ENCODE data around the gene GRPEL2.

Gene GRPEL2

GRCh38 chr5:149379177-149379761 lies 34.0 kb downstream of the GRPEL2 start, which contains the start of gene IL17B:
TSS of gene IL17B (minus strand) at chr5:149379292. CDS start at chr5:149379225, 67 bp downstream.
- no peak for DNase-seq
- no peaks in the 10 kb centered on the region for H3K9me3 Mint-ChIP-seq
- no peaks in the 10 kb centered on the region for H3K36me3 Mint-ChIP-seq
- no peaks in the 10 kb centered on the region for H3K4me1 Mint-ChIP-seq
- CTCF ChIA-PET = interaction anchor here (1.1 to 8.4 kb wide), 6 partner anchors 11 to 239 kb away, joined by 3 to 95 read pairs (median 30); no protein-coding TSS in a partner anchor
- H3K27ac Mint-ChIP-seq = no peak within 1 kb of the TSS
- peaks cover 9% of the 10 kb centered on the region for H3K27me3 Mint-ChIP-seq
- H3K4me3 Mint-ChIP-seq = no peak within 1 kb of the TSS

DNA sequence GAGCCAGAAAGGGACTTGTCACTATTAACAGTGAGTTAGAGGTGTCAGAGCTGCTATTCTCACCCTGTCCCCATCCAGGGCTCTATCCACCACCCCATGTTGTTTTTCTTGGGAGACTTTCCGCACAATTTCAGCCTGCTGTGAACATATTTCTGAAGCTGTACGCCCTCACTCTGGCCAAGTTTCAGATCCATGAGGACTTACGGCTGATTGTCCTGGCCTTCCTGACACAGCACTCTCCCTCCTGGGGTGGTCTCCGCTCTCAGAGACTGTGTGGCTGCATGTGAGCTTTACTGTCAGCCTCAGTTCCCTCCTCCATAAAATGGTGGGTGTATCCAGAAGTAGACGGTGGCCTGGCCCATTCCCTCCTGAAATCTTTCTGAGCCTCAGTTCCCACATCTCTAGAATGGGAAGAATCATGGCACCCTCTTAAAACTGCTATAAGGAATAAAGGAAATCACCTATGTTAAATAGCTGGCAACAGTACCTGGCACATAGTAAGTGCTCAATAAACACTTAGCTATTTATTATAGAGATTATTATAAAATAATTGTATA lies 34.6 kb downstream of the GRPEL2 start:
- CTCF ChIA-PET = interaction anchor here (1.1 to 8.4 kb wide), 7 partner anchors 8 to 238 kb away, joined by 3 to 95 read pairs (median 14); no protein-coding TSS in a partner anchor
- DNase-seq = no peak
- H3K27ac Mint-ChIP-seq = no peak overlapping the region
- H3K9me3 Mint-ChIP-seq = no peaks in the 10 kb centered on the region
- H3K4me1 Mint-ChIP-seq = no peaks in the 10 kb centered on the region
- no peaks in the 10 kb centered on the region for H3K36me3 Mint-ChIP-seq
- H3K27me3 Mint-ChIP-seq = peaks cover 9% of the 10 kb centered on the region
- H3K4me3 Mint-ChIP-seq = no peak overlapping the region

- no peaks in the 10 kb centered on the region for H3K9me3 Mint-ChIP-seq
- H3K4me1 Mint-ChIP-seq = no peaks in the 10 kb centered on the region
- H3K27ac Mint-ChIP-seq = no peak overlapping the region
- no peak for DNase-seq
- CTCF ChIA-PET = interaction anchor here (0.9 to 8.4 kb wide), 13 partner anchors 9 to 242 kb away, joined by 3 to 95 read pairs (median 6); no protein-coding TSS in a partner anchor
- peaks cover 9% of the 10 kb centered on the region for H3K27me3 Mint-ChIP-seq
- H3K4me3 Mint-ChIP-seq = no peak overlapping the region
- no peaks in the 10 kb centered on the region for H3K36me3 Mint-ChIP-seq
Measured at GRCh38 chr5:149380466-149381121, 35.3 kb downstream of the GRPEL2 start.

GRCh38 chr5:149381261-149381985 lies 36.1 kb downstream of the GRPEL2 start:
- Mint-ChIP-seq H3K4me3 (no peak overlapping the region), H3K4me1 (no peaks in the 10 kb centered on the region), H3K9me3 (no peaks in the 10 kb centered on the region), H3K27me3 (peaks cover 9% of the 10 kb centered on the region), H3K36me3 (no peaks in the 10 kb centered on the region), H3K27ac (no peak overlapping the region)
- no peak for DNase-seq
- CTCF ChIA-PET = interaction anchor here (0.6 to 8.4 kb wide), 17 partner anchors 9 to 241 kb away, joined by 3 to 95 read pairs (median 4); no protein-coding TSS in a partner anchor

DNA sequence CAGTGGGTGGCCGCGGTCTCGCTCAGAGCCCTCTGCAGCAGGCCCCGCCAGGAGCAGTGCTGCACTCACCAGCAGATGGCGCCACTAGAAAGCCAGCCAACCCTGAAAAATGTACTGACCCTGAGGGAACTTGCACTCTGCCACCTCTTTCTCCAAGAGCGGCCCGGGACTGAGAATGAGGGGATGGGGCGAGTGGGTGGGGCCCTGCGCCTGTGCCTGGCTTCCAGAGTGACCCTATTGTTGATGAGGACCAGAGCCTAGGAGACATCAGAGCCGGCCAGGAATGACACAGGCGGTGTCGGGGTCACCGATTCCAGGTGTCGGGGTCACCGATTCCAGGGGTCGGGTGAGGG lies 36.7 kb downstream of the GRPEL2 start:
- no peaks in the 10 kb centered on the region for H3K4me1 Mint-ChIP-seq
- peaks cover 11% of the 10 kb centered on the region for H3K27me3 Mint-ChIP-seq
- no peaks in the 10 kb centered on the region for H3K36me3 Mint-ChIP-seq
- H3K27ac Mint-ChIP-seq = no peak overlapping the region
- no peaks in the 10 kb centered on the region for H3K9me3 Mint-ChIP-seq
- DNase-seq = peak; percentile 83
- CTCF ChIA-PET = interaction anchor here (0.6 to 8.4 kb wide), 21 partner anchors 9 to 236 kb away, joined by 3 to 95 read pairs (median 3); no protein-coding TSS in a partner anchor
- H3K4me3 Mint-ChIP-seq = no peak overlapping the region

DNA sequence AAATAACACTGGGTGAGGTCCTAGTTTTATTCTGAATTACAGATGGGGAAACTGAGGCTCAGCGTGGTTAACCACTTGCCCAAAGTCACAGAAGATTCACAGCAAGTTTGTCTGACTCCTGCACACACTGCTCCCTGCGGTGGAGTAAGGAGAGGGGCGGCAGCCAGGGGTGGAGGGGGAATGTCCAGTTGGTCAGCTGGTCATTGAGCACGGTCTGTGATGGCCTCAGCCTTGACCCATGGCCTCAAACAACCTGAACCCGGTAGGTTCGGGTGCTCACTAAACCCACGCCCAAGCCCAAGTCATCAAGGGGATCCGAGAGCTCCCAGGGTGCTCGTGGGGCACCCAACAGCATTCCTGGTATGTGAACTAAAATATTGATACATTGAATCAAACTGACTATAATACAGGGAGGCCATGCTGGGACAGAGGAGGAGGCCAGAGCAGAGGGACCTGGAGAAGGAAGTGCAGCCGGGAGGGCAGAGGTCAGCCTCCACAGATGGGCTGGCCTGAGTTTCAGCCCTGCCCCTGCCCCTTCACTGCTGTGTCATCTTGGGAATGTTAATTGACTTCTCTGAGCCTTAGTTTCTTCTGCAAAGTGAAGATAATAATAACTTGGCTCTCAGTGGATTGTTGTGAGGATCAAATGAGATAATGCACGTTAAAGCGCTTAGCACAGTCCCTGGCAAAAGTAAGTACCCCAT lies 37.4 kb downstream of the GRPEL2 start:
- CTCF ChIA-PET = interaction anchor here (0.7 to 8.4 kb wide), 13 partner anchors 8 to 236 kb away, joined by 3 to 95 read pairs (median 4); no protein-coding TSS in a partner anchor
- Mint-ChIP-seq H3K4me1 (no peaks in the 10 kb centered on the region), H3K4me3 (no peak overlapping the region), H3K27me3 (peaks cover 14% of the 10 kb centered on the region), H3K36me3 (no peaks in the 10 kb centered on the region), H3K9me3 (no peaks in the 10 kb centered on the region), H3K27ac (no peak overlapping the region)
- DNase-seq = no peak

DNA sequence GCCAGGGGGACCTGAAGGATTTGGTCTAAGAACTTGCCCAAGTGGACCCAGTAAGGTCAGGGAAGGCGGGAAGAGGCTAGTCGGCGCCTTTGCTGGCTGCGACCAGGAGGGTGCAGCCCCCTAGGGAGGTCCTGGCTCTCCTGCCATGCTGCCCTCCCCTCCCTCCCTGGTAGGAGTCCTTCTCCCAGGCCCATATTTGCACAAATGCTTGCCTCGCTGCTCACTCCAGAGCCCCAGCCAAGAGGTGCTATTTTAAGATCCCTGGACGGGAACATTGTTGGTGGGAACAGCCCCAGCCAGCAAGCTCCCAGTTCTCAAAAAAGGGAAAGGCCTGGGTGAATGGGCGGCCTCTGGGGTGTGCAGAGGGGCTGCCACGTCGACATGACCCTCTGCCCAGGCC lies 38.1 kb downstream of the GRPEL2 start:
- H3K27ac Mint-ChIP-seq = no peak overlapping the region
- H3K4me3 Mint-ChIP-seq = no peak overlapping the region
- no peak for DNase-seq
- no peaks in the 10 kb centered on the region for H3K9me3 Mint-ChIP-seq
- CTCF ChIA-PET = interaction anchor here (1.6 to 8.4 kb wide), 6 partner anchors 12 to 182 kb away, joined by 3 to 95 read pairs (median 34); no protein-coding TSS in a partner anchor
- peaks cover 14% of the 10 kb centered on the region for H3K27me3 Mint-ChIP-seq
- no peaks in the 10 kb centered on the region for H3K4me1 Mint-ChIP-seq
- H3K36me3 Mint-ChIP-seq = no peaks in the 10 kb centered on the region

DNA sequence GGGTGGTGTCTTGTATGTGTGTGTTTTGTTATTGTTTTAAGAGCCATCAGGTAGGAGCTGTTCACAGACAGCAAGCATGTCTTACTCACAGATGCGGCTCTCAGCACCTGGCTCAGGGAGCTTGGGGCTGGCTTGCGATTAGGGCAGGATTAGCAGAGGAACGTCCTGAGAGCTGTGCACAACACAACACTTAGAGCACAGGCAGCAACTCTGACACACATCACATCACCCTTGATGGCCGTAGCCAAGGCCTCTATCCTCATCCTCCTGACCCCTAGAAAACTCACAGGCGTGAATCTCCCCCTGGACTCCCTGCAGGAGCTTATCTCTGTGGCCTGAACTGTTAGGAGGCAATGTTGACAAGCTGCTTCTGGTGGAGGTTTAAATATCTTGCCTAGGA lies 40.9 kb downstream of the GRPEL2 start:
- Mint-ChIP-seq H3K4me1 (no peaks in the 10 kb centered on the region), H3K27ac (no peak overlapping the region), H3K27me3 (peaks cover 11% of the 10 kb centered on the region), H3K4me3 (no peak overlapping the region), H3K9me3 (no peaks in the 10 kb centered on the region), H3K36me3 (no peaks in the 10 kb centered on the region)
- CTCF ChIA-PET = interaction anchor here (0.8 to 8.4 kb wide), 7 partner anchors 13 to 179 kb away, joined by 3 to 60 read pairs (median 4); no protein-coding TSS in a partner anchor
- DNase-seq = no peak

GRCh38 chr5:149387081-149387631 lies 41.9 kb downstream of the GRPEL2 start:
- Mint-ChIP-seq H3K4me1 (no peaks in the 10 kb centered on the region), H3K27ac (no peak overlapping the region), H3K27me3 (peaks cover 8% of the 10 kb centered on the region), H3K9me3 (no peaks in the 10 kb centered on the region), H3K36me3 (no peaks in the 10 kb centered on the region), H3K4me3 (no peak overlapping the region)
- CTCF ChIA-PET = interaction anchor here (0.7 to 8.4 kb wide), 8 partner anchors 16 to 441 kb away, joined by 3 to 60 read pairs (median 5); no protein-coding TSS in a partner anchor
- DNase-seq = no peak

DNA sequence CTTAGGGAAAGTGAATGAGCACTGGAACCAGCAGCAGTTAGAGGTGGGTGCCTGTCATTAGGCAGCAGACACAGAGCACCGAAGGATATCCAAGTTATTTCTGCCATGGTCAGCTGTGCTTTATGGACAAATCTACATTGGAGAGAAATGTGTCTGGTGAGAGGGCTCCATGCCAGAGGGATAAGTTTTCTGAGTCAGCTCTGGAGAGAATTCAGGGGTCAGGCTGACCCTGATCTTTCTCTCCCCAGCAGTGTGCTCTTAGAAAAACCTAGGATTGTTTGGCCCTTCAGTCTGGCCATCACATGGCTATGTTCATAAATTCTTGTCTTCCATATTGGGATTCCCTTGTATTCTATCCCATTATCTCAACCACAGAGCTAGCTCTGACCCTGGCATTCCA lies 42.7 kb downstream of the GRPEL2 start:
- no peaks in the 10 kb centered on the region for H3K9me3 Mint-ChIP-seq
- peaks cover 8% of the 10 kb centered on the region for H3K27me3 Mint-ChIP-seq
- no peak overlapping the region for H3K27ac Mint-ChIP-seq
- no peaks in the 10 kb centered on the region for H3K4me1 Mint-ChIP-seq
- H3K4me3 Mint-ChIP-seq = no peak overlapping the region
- H3K36me3 Mint-ChIP-seq = no peaks in the 10 kb centered on the region
- DNase-seq = no peak
- CTCF ChIA-PET = interaction anchor here (1.1 to 1.5 kb wide), 3 partner anchors 40 to 53 kb away, joined by 3 to 5 read pairs (median 3); no protein-coding TSS in a partner anchor

DNA sequence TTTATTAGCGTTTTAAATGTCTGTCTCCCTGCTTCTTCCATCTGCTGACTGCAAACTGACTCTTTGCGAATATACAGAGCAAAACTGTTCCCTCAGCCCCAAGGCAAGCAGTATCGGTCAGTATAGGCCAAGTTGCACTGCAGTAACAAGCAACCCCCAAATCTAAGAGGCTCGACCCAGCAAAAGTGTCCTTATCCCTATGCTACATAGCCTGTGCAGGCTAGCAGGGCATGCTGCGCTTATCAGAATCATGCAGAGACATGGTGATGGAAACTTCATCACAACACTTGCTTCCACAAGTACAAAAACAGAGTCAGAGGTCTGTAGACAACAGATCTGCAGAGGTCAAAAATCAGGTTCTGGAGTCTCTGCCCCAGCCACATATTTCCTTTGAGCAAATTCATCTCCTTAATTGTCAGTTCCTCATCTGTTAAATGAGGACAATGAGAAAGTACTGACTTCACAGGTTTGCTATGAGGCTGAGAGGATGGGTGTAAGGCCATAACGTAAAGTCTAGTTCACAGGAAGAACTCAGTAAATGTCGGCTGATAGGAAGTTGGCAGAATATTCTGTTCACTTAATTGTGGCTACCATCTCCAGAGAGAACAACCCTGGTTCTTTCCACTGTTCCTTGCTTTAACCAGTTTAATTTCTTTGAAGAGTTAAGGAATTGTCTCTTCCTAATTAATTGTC lies 43.3 kb downstream of the GRPEL2 start:
- Mint-ChIP-seq H3K36me3 (no peaks in the 10 kb centered on the region), H3K4me3 (no peak overlapping the region), H3K4me1 (no peaks in the 10 kb centered on the region), H3K27me3 (peaks cover 8% of the 10 kb centered on the region), H3K27ac (no peak overlapping the region), H3K9me3 (no peaks in the 10 kb centered on the region)
- CTCF ChIA-PET = interaction anchor here (1.4 to 1.5 kb wide), 2 partner anchors 40 to 44 kb away, joined by 3 to 5 read pairs; no protein-coding TSS in a partner anchor
- no peak for DNase-seq

DNA sequence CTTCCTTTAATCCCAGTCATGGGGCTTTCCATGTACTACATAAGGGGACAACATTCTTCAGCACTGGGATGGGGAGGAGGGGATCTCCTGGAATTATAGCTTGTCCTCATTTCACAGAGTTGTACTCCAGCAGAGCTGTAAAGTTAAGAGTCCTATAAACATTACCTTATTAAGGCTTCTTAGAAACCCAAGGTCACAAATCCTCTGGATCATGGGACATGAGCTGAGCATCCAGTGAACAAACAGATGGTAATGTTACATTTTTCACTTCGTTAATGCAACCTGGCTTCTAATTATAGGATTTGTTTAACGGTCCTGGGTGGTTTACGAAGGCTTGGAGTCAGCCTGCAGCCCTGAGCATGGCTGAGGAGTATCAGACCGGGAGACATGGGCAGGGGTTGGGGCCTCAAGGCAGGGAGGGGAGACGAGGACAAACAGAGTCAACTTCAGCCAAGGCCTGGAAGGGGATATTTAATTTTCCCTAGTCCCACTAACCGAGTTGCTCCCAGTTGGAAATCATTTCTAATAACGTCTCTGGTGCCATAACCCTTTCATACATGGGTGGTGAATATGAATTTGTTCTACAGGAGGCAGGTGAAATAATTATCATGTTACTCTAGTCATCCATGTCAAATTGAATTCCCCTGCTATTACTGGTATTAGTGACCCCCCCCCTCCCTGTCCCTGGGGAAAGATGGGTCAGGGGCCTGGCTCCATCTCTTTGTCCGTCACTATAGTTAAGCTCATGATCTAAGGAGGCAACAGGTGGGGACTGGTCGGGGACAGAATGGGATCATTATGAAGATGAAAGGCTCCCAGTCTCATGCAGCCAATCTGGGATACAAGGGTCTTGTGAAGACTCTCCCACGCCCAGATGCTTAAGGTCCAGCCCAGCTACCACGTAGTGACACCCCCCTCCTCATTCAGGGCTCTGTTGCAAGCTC lies 44.5 kb downstream of the GRPEL2 start:
- no peak for DNase-seq
- Mint-ChIP-seq H3K27me3 (peaks cover 8% of the 10 kb centered on the region), H3K4me1 (no peaks in the 10 kb centered on the region), H3K9me3 (no peaks in the 10 kb centered on the region), H3K4me3 (no peak overlapping the region), H3K27ac (no peak overlapping the region), H3K36me3 (no peaks in the 10 kb centered on the region)
- CTCF ChIA-PET = interaction anchor here (0.9 to 1.5 kb wide), 3 partner anchors 8 to 228 kb away, joined by 3 to 9 read pairs (median 3); no protein-coding TSS in a partner anchor
